ENCODE results near the gene KPTN. TPM values are rescaled to one million over a fixed set of nuclear protein-coding genes. Genes with fewer than 3 reads are reported as not detected.

Gene KPTN
- total and polyA plus RNA-seq, 4 donors = 2.3 to 6.0 (median 4.0) TPM

- Histone ChIP-seq H3K27me3 (ENCODE audit: control insufficient read depth in 4 of 4, insufficient read depth in 4 of 4, low read length in 3 of 4) (peaks cover 0 to 6% (median 3%) of the 10 kb centered on the region in 4 donors), H3K9ac (ENCODE audit: low read depth in 1 of 2, low read length in 2 of 2) (no peak overlapping the region), H3K9me3 (ENCODE audit: control insufficient read depth in 4 of 4, low read length in 3 of 4) (no peaks in the 10 kb centered on the region), H3K4me3 (ENCODE audit: low read depth in 1 of 3, low read length in 3 of 3) (no peak overlapping the region), H3K27ac (ENCODE audit: low read depth in 1 of 2, low read length in 2 of 2) (no peak overlapping the region), H3K36me3 (ENCODE audit: control insufficient read depth in 4 of 4, insufficient read depth in 3 of 4, low read depth in 1 of 4, low read length in 3 of 4) (no peaks in the 10 kb centered on the region), H3K4me1 (ENCODE audit: control insufficient read depth in 4 of 4, insufficient read depth in 4 of 4, low read length in 3 of 4) (peaks cover 2 to 10% (median 5%) of the 10 kb centered on the region in 4 donors)
- no peak for DNase-seq (ENCODE audit: low spot score)
- 20% methylated on average over 20 of the region's 20 CpGs for WGBS
- TF ChIP-seq HNF4G (IDR thresholded peaks at IDR 0.05) = no peak
- TF ChIP-seq CTCF (IDR thresholded peaks at IDR 0.05; ENCODE audit: low read depth, low read length, missing input control) = no peak
- TF ChIP-seq EGR1 (IDR thresholded peaks at IDR 0.05; ENCODE audit: low read depth in 2 of 2) = no peak
- TF ChIP-seq SP1 (IDR thresholded peaks at IDR 0.05) = no peak
- no peak for TF ChIP-seq HNF4A (conservative IDR thresholded peaks at IDR 0.05)
- no peak for TF ChIP-seq FOXA1 (IDR thresholded peaks at IDR 0.05)
- TF ChIP-seq NR2F2 (IDR thresholded peaks at IDR 0.05) = no peak
- no peak for TF ChIP-seq TAF1 (conservative IDR thresholded peaks at IDR 0.05)
- TF ChIP-seq FOXA2 (IDR thresholded peaks at IDR 0.05) = no peak
Observed at GRCh38 chr19:47429140-47429793, 54.8 kb downstream of the KPTN start.

DNA sequence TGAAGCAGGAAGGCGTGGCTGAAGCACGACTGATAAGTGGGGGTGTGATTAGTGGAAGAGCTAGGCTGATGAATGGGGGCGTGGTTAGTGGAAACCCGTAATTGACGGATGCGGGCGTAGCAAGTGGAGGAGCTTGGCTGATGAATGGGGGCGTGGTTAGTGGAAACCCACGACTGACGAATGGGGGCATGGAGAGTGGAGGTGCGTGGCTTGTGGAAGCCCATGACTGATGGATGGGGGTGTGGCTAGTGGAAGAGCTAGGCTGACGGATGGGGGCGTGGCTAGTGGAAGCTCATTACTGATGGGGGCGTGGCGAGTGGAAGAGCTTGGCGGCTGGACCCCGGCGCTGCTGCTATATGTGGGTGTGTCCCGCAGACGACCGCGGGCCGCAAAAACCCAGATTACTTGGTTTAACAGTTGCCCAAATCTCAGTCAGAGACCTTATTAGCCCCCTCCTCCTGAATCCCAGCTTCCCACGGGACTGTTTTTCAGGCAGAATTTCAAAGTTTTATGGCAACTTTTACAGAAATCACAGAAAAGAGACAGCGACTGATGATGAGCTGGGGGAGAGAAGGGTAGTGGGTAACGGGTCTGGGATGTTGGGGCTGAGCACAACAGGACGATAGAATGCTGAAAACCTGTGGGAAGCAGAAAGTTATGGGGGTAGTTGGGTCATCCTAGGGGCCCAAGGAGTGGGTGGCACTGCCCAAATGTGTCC is 55.7 kb downstream of the KPTN start:
- Histone ChIP-seq H3K4me3 (ENCODE audit: low read depth in 1 of 3, low read length in 3 of 3) (no peak overlapping the region), H3K9ac (ENCODE audit: low read depth in 1 of 2, low read length in 2 of 2) (no peak overlapping the region), H3K9me3 (ENCODE audit: control insufficient read depth in 4 of 4, low read length in 3 of 4) (no peaks in the 10 kb centered on the region), H3K36me3 (ENCODE audit: control insufficient read depth in 4 of 4, insufficient read depth in 3 of 4, low read depth in 1 of 4, low read length in 3 of 4) (no peaks in the 10 kb centered on the region), H3K27me3 (ENCODE audit: control insufficient read depth in 4 of 4, insufficient read depth in 4 of 4, low read length in 3 of 4) (peaks cover 0 to 9% (median 4%) of the 10 kb centered on the region in 4 donors), H3K27ac (ENCODE audit: low read depth in 1 of 2, low read length in 2 of 2) (no peak overlapping the region), H3K4me1 (ENCODE audit: control insufficient read depth in 4 of 4, insufficient read depth in 4 of 4, low read length in 3 of 4) (peaks cover 2 to 10% (median 5%) of the 10 kb centered on the region in 4 donors)
- peak; percentile 66 for DNase-seq (ENCODE audit: low spot score)
- WGBS = 3% methylated on average over 27 of the region's 27 CpGs
- no peak for TF ChIP-seq ATF3 (IDR thresholded peaks at IDR 0.05)
- no peak for TF ChIP-seq FOXA2 (IDR thresholded peaks at IDR 0.05)
- TF ChIP-seq RAD21 (IDR thresholded peaks at IDR 0.05) = no peak
- no peak for TF ChIP-seq REST (IDR thresholded peaks at IDR 0.05)
- TF ChIP-seq HNF4A (conservative IDR thresholded peaks at IDR 0.05) = no peak
- TF ChIP-seq CTCF (IDR thresholded peaks at IDR 0.05; ENCODE audit: low read depth, low read length, missing input control) = no peak
- TF ChIP-seq TAF1 (conservative IDR thresholded peaks at IDR 0.05) = no peak
- TF ChIP-seq GABPA (IDR thresholded peaks at IDR 0.05 in 1 of 2, conservative IDR thresholded peaks at IDR 0.05 in 1 of 2) = no peak
- no peak for TF ChIP-seq FOXA1 (IDR thresholded peaks at IDR 0.05)

All from liver (tissue), 9 donors.